AG09309 (cell line): ENCODE measurements around the gene COL23A1.

Source experiments
- DNase-seq: peaks from one replicate; pipeline ENCODE4 v3.0.0-alpha.2; 2010; ENCODE audit warnings: low read depth
- H3K4me3 ChIP-seq: 2 replicates; pipeline ENCODE4 v1.5.1; 2011; ENCODE audit warnings: mild to moderate bottlenecking, low read depth, low read length, moderate library complexity; ENCODE audit not compliant: control insufficient read depth
- TF ChIP-seq, protein P1 (sequence below): IDR thresholded peaks from 2 replicates; pipeline ENCODE4 v1.5.1; 2011; ENCODE audit warnings: mild to moderate bottlenecking, low read depth, low read length, inconsistent platforms; ENCODE audit not compliant: insufficient read depth, control insufficient read depth; ENCODE audit errors: missing control alignments

COL23A1 gene

DNA sequence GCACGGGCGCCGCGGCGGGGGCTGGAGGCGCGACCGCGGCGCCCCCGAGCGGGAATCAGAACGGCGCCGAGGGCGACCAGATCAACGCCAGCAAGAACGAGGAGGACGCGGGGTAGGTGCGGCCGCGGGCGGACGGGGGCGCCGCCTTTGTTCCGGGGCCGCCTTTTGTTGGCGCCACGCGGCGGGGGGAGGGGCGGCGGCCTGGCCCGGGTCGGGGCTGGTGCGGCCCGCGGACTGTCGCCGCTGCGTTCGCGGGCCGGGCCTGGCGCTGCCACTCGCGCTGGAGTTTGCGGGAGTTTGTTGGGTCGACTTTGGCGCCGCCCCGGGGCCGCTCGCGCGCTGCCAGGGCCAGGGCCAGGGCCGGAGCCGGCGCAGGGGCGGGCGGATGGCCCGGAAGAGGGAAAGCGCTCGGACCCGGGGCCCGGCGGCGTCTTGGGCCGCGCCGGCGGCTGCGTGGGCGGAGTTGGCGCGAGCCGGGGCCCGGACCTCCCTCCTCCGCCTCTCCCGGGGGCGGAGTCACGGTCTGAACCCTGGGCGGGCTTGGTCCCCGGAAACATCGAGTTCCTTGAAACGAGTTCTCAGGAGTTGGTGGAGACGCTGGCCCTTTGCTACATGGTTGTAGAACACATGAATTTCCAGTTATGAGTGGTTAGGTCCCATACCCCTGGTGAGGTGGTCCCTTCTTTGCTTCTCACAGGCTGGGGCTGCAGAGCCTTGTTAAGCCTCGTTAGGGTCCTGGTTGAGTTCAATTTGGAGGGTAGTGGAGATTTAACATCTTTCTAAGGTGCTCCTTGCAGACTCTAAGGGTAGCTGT is 385.1 kb downstream of the COL23A1 start:
- DNase-seq = no peak
- peak overlapping the region; percentile 75 for H3K4me3 ChIP-seq
- TF ChIP-seq, protein P1, sequence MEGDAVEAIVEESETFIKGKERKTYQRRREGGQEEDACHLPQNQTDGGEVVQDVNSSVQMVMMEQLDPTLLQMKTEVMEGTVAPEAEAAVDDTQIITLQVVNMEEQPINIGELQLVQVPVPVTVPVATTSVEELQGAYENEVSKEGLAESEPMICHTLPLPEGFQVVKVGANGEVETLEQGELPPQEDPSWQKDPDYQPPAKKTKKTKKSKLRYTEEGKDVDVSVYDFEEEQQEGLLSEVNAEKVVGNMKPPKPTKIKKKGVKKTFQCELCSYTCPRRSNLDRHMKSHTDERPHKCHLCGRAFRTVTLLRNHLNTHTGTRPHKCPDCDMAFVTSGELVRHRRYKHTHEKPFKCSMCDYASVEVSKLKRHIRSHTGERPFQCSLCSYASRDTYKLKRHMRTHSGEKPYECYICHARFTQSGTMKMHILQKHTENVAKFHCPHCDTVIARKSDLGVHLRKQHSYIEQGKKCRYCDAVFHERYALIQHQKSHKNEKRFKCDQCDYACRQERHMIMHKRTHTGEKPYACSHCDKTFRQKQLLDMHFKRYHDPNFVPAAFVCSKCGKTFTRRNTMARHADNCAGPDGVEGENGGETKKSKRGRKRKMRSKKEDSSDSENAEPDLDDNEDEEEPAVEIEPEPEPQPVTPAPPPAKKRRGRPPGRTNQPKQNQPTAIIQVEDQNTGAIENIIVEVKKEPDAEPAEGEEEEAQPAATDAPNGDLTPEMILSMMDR = no peak

DNA sequence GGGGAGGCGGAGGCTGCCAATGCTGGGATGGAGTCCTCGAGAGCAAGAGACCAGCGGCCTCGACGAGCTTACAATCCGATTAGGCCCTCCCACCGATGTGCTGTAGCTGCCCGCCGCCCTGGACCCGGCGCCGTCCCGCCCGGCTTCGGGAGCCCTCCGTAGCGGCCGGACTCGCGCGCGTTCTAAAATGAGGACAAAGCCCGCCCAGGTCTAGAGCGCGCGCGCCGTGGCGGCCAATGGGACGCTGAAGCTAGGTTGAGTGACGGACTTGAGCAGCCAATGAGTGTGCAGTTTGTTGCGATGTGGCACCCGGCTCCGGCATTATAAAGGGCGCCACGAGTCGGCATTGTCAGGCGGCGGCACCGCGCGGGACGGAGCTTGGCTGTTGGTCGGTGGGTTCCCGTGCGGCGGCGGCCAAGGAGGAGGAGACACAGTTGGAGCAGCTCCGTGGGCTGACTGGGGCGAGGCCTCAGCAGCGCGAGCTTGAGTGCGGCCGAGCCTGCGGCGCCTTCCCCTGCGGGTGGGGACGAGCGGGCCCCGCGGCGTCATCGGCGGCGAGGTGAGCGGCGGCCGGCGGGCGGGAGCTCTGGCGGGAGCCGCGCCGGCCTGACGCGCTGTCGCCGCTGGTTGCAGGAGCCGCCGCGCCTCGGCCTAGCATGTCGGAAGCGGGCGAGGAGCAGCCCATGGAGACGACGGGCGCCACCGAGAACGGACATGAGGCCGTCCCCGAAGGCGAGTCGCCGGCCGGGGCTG is 385.8 kb downstream of the COL23A1 start, which contains the start of gene HNRNPAB:
TSS of gene HNRNPAB (plus strand) at position 352 of the 753 bp plus-strand sequence. CDS start at position 657, 305 bp downstream.
- peak within 1 kb of the TSS; percentile 75 for H3K4me3 ChIP-seq
- TF ChIP-seq, protein P1 = no peak
- DNase-seq = peak; percentile 91

DNA sequence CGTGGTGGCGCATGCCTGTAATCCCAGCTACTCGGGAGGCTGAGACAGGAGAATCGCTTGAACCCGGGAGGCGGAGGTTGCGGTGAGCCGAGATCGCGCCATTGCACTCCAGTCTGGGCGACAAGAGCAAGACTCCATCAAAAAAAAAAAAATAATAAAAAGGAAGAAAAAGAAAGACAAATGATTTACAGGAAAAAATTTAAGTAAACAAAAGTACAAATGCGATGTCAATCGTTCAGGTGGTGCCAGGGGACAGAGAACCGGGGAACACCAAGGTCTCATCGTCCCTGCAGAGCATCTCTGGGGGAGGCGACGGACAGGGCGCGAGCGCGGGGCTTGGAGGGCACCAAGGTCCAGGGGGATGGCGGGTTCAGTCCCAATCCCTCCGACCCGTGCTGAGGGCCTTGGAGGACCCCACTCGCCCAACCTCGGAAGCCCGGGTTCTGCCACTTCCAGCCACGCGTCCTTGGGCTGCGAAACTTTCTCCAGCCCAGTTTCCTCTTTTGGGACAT is 386.5 kb downstream of the COL23A1 start:
- peak overlapping the region; percentile 75 for H3K4me3 ChIP-seq
- DNase-seq = no peak
- TF ChIP-seq, protein P1 = no peak

GRCh38 chr5:178202541-178202940 is 387.7 kb downstream of the COL23A1 start:
- no peak overlapping the region for H3K4me3 ChIP-seq
- no peak for DNase-seq
- TF ChIP-seq, protein P1 = no peak

- no peak for DNase-seq
- no peak overlapping the region for H3K4me3 ChIP-seq
- TF ChIP-seq, protein P1 = no peak
Measured at GRCh38 chr5:178201927-178202235, 388.3 kb downstream of the COL23A1 start.

DNA sequence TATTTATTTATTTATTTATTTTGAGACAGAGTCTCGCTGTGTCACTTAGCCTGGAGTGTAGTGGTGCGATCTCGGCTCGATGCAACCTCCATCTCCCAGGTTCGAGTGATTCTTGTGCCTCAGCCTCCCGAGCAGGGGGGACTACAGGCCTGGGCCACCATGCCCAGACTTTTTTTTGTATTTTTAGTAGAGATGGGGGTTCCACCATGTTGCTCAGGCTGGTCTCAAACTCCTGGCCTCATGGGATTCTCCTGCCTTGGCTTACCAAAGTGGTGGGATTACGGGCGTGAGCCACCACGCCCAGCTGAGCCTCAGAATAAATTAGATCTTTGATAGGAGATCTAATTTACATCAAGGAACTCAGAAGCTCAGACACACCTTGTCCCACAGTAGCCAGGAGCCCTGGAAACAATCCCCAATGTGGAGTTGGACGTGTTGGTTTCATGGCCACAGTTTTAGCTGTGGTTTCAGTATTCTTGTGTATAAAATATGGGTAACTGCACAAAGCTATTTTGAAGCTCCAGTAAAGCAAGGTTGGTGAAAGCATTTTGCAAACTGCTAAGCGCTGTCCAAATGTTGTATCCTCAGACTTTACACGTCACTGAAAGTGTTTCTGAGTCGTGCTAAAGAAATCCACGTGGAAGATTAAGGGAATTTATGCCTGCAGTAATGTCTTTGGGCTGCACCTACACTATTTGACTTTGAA is 388.8 kb downstream of the COL23A1 start:
- TF ChIP-seq, protein P1 = no peak
- H3K4me3 ChIP-seq = no peak overlapping the region
- no peak for DNase-seq
